GM23248 (cell line): Measurements from ENCODE around the gene YIF1B. TPM values are rescaled to one million over a fixed set of nuclear protein-coding genes. Genes with fewer than 3 reads are reported as not detected.

Source experiments
- DNase-seq: peaks from one replicate; pipeline ENCODE4 v3.0.0-alpha.2; 2015
- H2AFZ ChIP-seq: fragments of 200-600 bp; sonication (generic); 2 replicates; pipeline ENCODE4 v1.6.1; 2016; ENCODE audit warnings: antibody characterized with exemption
- H3F3A ChIP-seq: fragments of 200-600 bp; sonication (generic); 2 replicates; pipeline ENCODE4 v1.6.1; 2016; ENCODE audit warnings: mild to moderate bottlenecking, antibody characterized with exemption, mixed run types; ENCODE audit not compliant: insufficient read depth
- H3K27ac ChIP-seq: fragments of 200-600 bp; sonication (generic); 2 replicates; pipeline ENCODE4 v1.5.1; 2016; ENCODE audit warnings: mild to moderate bottlenecking
- H3K27me3 ChIP-seq: fragments of 200-600 bp; sonication (generic); replicated peaks from 2 replicates; pipeline ENCODE4 v1.6.1; 2016; ENCODE audit warnings: mild to moderate bottlenecking; ENCODE audit not compliant: insufficient read depth
- H3K36me3 ChIP-seq: fragments of 200-600 bp; sonication (generic); 2 replicates; pipeline ENCODE4 v1.6.1; 2016; ENCODE audit warnings: low read depth, mild to moderate bottlenecking
- H3K4me1 ChIP-seq: fragments of 200-600 bp; sonication (generic); 2 replicates; pipeline ENCODE4 v1.6.1; 2016; ENCODE audit warnings: mild to moderate bottlenecking; ENCODE audit not compliant: insufficient read depth
- H3K4me2 ChIP-seq: fragments of 200-600 bp; sonication (generic); one replicate; pipeline ENCODE4 v1.6.1; 2016; ENCODE audit warnings: mild to moderate bottlenecking; ENCODE audit not compliant: unreplicated experiment
- H3K4me3 ChIP-seq: fragments of 200-600 bp; sonication (generic); 2 replicates; pipeline ENCODE4 v1.5.1; 2016; ENCODE audit warnings: mild to moderate bottlenecking
- H3K79me2 ChIP-seq: fragments of 200-600 bp; sonication (generic); 2 replicates; pipeline ENCODE4 v1.6.1; 2016; ENCODE audit warnings: mild to moderate bottlenecking; ENCODE audit not compliant: insufficient read depth
- H3K9ac ChIP-seq: fragments of 200-600 bp; sonication (generic); 2 replicates; pipeline ENCODE4 v1.6.1; 2016; ENCODE audit warnings: mild to moderate bottlenecking
- H3K9me2 ChIP-seq: fragments of 200-600 bp; sonication (generic); 2 replicates; pipeline ENCODE4 v1.6.1; 2016; ENCODE audit warnings: mixed run types, mild to moderate bottlenecking, moderate library complexity; ENCODE audit not compliant: insufficient read depth
- H3K9me3 ChIP-seq: fragments of 200-600 bp; sonication (generic); one replicate; pipeline ENCODE4 v1.6.1; 2017; ENCODE audit warnings: low read depth
- H4K20me1 ChIP-seq: fragments of 200-600 bp; sonication (generic); 2 replicates; pipeline ENCODE4 v1.6.0; 2016; ENCODE audit not compliant: insufficient read depth
- EZH2 ChIP-seq: fragments of 200-600 bp; sonication (generic); IDR thresholded peaks from 2 replicates; pipeline ENCODE4 v1.6.1; 2018; ENCODE audit warnings: antibody characterized with exemption, mild to moderate bottlenecking; ENCODE audit not compliant: insufficient read depth, poor library complexity, severe bottlenecking
- EZH2phosphoT487 ChIP-seq: fragments of 200-600 bp; sonication (generic); IDR thresholded peaks from 2 replicates; pipeline ENCODE4 v1.6.1; 2018; ENCODE audit warnings: antibody characterized with exemption, moderate library complexity, mild to moderate bottlenecking, low read depth; ENCODE audit not compliant: insufficient read depth
- WGBS, 2 experiments: methylation state at CpG; one replicate each; pipeline ENCODE4 v1.1.6; 2015 to 2017; ENCODE audit warnings: low lambda C conversion rate in 2 of 2, low coverage in 1 of 2; ENCODE audit errors: missing lambda C conversion rate in 2 of 2; 5-methylcytosine and 5-hydroxymethylcytosine counted together
- in situ Hi-C: fragments of 300-500 bp; cut with MboI; formaldehyde crosslinking; loops from 2 replicates; pipeline ENCODE4 v1.15.0; 2020
- polyA plus RNA-seq: library from polyadenylated mRNA; unstranded; fragments of >200 nt; fragmentation: Nextera tagmentation; extraction: Ambion mirVana; gene quantifications from 2 replicates; pipeline ENCODE4 v1.2.1, GENCODE V29; 2016
- total RNA-seq: library from RNA; depleted of rRNA; stranded (reverse); fragments of >200 nt; shearing (Covaris generic); gene quantifications from 2 replicates; pipeline ENCODE4 v1.2.3, GENCODE V29; 2014

Gene YIF1B
- total and polyA plus RNA-seq, 2 experiments from 2014 or later: 162 to 191 TPM

- H3K27me3 ChIP-seq: no peaks in the 10 kb centered on the region
- H3K9me2 ChIP-seq: no peaks in the 10 kb centered on the region
- TF ChIP-seq EZH2phosphoT487 (no peak), EZH2 (no peak)
- H3K4me3 ChIP-seq: no peak overlapping the region
- H3K79me2 ChIP-seq: no peaks in the 10 kb centered on the region
- H3K27ac ChIP-seq: no peak overlapping the region
- H3K36me3 ChIP-seq: no peaks in the 10 kb centered on the region
- H4K20me1 ChIP-seq: no peaks in the 10 kb centered on the region
- peaks cover 16% of the 10 kb centered on the region for H3K4me1 ChIP-seq
- no peak for DNase-seq
- no peaks in the 10 kb centered on the region for H3F3A ChIP-seq
- no peaks in the 10 kb centered on the region for H3K9me3 ChIP-seq
- H3K4me2 ChIP-seq: no peak overlapping the region
- in situ Hi-C loops: no loop called here
- peak overlapping the region; percentile 37; the same call in 1 of the 2 replicates for H2AFZ ChIP-seq
- WGBS, 2 experiments: 75 to 77% methylated on average over 15 of the region's 15 CpGs
- no peak overlapping the region for H3K9ac ChIP-seq
Measured at GRCh38 chr19:38291855-38292254, 23.9 kb downstream of the YIF1B start.

- H3K36me3 ChIP-seq: no peaks in the 10 kb centered on the region
- in situ Hi-C loops: no loop called here
- DNase-seq: peak; percentile 98
- H3F3A ChIP-seq: 0 out of 2 replicates have a peak, but pooled peaks cover 6% of the 10 kb centered on the region
- H3K27ac ChIP-seq: peak overlapping the region; percentile 62
- H3K4me2 ChIP-seq: peak overlapping the region; percentile 46
- WGBS, 2 experiments: 38 to 41% methylated on average over 13 of the region's 13 CpGs
- H3K9me2 ChIP-seq: no peaks in the 10 kb centered on the region
- H4K20me1 ChIP-seq: no peaks in the 10 kb centered on the region
- peak overlapping the region; percentile 57 for H3K9ac ChIP-seq
- H3K27me3 ChIP-seq: no peaks in the 10 kb centered on the region
- no peak overlapping the region for H2AFZ ChIP-seq
- H3K4me3 ChIP-seq: no peak overlapping the region
- H3K4me1 ChIP-seq: peaks cover 22% of the 10 kb centered on the region
- H3K79me2 ChIP-seq: no peaks in the 10 kb centered on the region
- TF ChIP-seq EZH2phosphoT487: no peak
- no peak for TF ChIP-seq EZH2
- H3K9me3 ChIP-seq: no peaks in the 10 kb centered on the region
Measured at GRCh38 chr19:38290631-38291147, 25.1 kb downstream of the YIF1B start.

DNA sequence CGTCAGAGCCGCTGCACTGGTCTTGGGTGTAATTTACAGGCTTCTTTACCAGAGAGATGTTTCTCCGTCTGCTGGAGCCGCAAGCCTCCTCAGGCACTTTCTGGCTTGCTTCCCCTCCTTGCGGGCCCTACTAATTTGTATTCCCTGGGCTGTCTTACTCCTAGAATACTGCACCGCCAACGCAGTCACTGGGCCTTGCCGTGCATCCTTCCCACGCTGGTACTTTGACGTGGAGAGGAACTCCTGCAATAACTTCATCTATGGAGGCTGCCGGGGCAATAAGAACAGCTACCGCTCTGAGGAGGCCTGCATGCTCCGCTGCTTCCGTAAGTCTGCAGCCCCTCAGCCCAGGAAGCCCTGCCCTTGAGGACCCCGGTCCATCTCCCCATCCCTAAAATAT lies 25.8 kb downstream of the YIF1B start:
- WGBS, 2 experiments: 96% methylated on average over 15 of the region's 15 CpGs
- H3K9ac ChIP-seq: peak overlapping the region; percentile 57
- H3K4me3 ChIP-seq: no peak overlapping the region
- H3K4me2 ChIP-seq: peak overlapping the region; percentile 44
- TF ChIP-seq EZH2phosphoT487 (no peak), EZH2 (no peak)
- H3K27ac ChIP-seq: peak overlapping the region; percentile 62
- H3K4me1 ChIP-seq: peaks cover 30% of the 10 kb centered on the region
- DNase-seq: no peak
- no peaks in the 10 kb centered on the region for H3K9me2 ChIP-seq
- no peaks in the 10 kb centered on the region for H3K36me3 ChIP-seq
- H4K20me1 ChIP-seq: no peaks in the 10 kb centered on the region
- 0 out of 2 replicates have a peak, but pooled peaks cover 6% of the 10 kb centered on the region for H3F3A ChIP-seq
- in situ Hi-C loops: no loop called here
- no peaks in the 10 kb centered on the region for H3K9me3 ChIP-seq
- H3K79me2 ChIP-seq: no peaks in the 10 kb centered on the region
- H2AFZ ChIP-seq: no peak overlapping the region
- H3K27me3 ChIP-seq: no peaks in the 10 kb centered on the region

DNA sequence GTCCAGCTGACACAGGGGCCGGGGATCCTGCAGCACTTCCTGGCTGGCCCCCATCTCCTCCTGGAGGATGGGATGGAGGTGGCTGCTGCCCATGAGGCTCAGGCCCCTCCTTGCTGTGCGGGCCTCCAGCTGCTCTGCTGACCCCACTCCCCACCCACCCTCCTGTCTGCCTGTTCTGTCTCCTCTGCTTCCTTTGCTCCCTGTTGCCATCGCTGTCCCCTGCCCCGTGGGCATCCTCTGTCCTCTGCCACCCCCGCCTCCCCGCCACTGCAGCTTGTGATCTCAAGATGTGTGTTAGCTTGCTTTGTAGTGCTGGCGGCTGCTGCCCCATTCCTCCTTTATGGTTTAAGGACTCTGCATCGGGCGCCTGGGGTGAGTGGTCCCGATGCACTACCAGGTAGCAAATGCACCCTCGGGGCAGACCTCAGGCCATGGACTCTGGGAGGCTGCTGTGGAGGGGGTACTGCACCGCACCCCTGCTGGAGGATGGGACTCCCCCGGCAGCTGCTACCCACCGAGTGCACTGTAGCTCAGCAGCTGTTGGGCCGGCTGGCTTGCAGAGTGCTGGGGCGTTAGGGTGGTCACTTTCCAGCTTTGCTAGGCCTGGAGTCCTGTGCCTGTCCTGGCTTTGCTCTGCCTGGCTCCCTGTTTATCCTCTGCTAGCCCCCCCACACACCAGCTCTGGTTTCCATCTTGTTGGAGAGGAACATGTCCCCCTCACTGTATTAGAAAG lies 27.5 kb downstream of the YIF1B start:
- WGBS, 2 experiments: 83% methylated on average over 16 of the region's 16 CpGs
- no peaks in the 10 kb centered on the region for H3K9me3 ChIP-seq
- TF ChIP-seq EZH2: no peak
- no peak for TF ChIP-seq EZH2phosphoT487
- H3K4me2 ChIP-seq: no peak overlapping the region
- H3K9ac ChIP-seq: no peak overlapping the region
- no peaks in the 10 kb centered on the region for H3K36me3 ChIP-seq
- in situ Hi-C loops: no loop called here
- no peak for DNase-seq
- H2AFZ ChIP-seq: no peak overlapping the region
- no peak overlapping the region for H3K4me3 ChIP-seq
- H3K9me2 ChIP-seq: no peaks in the 10 kb centered on the region
- H3K27ac ChIP-seq: no peak overlapping the region
- no peaks in the 10 kb centered on the region for H3K79me2 ChIP-seq
- H3K4me1 ChIP-seq: peaks cover 31% of the 10 kb centered on the region
- H3F3A ChIP-seq: 0 out of 2 replicates have a peak, but pooled peaks cover 6% of the 10 kb centered on the region
- H3K27me3 ChIP-seq: no peaks in the 10 kb centered on the region
- no peaks in the 10 kb centered on the region for H4K20me1 ChIP-seq
